Subcutaneous abdominal adipose tissue (tissue), 5 donors: ENCODE results near the gene ZNF772.
A peak's percentile ranks its signal among the peaks of the same experiment; 100 is the strongest.
"Not testable (repeated sequence)": the region's sequence is repeated elsewhere in the genome, so short reads cannot be mapped to it uniquely, and the experiment has no call there.

Experiments used
- H3K27ac ChIP-seq: one replicate; pipeline ENCODE4 v1.7.0; 2013; ENCODE audit warnings: low read depth, mild to moderate bottlenecking, inconsistent platforms, low read length, moderate library complexity
- H3K27me3 ChIP-seq, 5 donors: one replicate each; pipeline ENCODE4 v1.7.0; 2013; ENCODE audit warnings: low read length in 5 of 5, inconsistent platforms in 1 of 5; ENCODE audit not compliant: control insufficient read depth in 5 of 5, insufficient read depth in 4 of 5
- H3K36me3 ChIP-seq, 5 donors: one replicate each; pipeline ENCODE4 v1.7.0; 2013; ENCODE audit warnings: low read length in 5 of 5; ENCODE audit not compliant: control insufficient read depth in 5 of 5, insufficient read depth in 5 of 5
- H3K4me1 ChIP-seq, 5 donors: one replicate each; pipeline ENCODE4 v1.7.0; 2013; ENCODE audit warnings: low read length in 5 of 5, mild to moderate bottlenecking in 3 of 5, moderate library complexity in 1 of 5; ENCODE audit not compliant: control insufficient read depth in 5 of 5, insufficient read depth in 5 of 5
- H3K4me3 ChIP-seq, 5 donors: one replicate each; pipeline ENCODE4 v1.7.0; 2013; ENCODE audit warnings: low read length in 5 of 5, low read depth in 1 of 5
- H3K9ac ChIP-seq, 5 donors: one replicate each; pipeline ENCODE4 v1.7.0; 2013; ENCODE audit warnings: low read length in 5 of 5, mild to moderate bottlenecking in 4 of 5, moderate library complexity in 3 of 5
- H3K9me3 ChIP-seq, 5 donors: one replicate each; pipeline ENCODE4 v1.7.0; 2013; ENCODE audit warnings: low read length in 5 of 5; ENCODE audit not compliant: control insufficient read depth in 5 of 5
- donor health status: healthy.
- donor health status: healthy.
- donor health status: healthy.
- donor health status: healthy.
- donor health status: healthy.

The ZNF772 gene

GRCh38 chr19:57477191-57478008, at the start of gene ZNF772:
Gene ZNF772, minus strand, starts transcription at chr19:57477566. Its CDS starts 257 bp downstream, at chr19:57477309.
- peaks cover 43 to 47% (median 46%) of the 10 kb centered on the region in 5 donors for H3K9me3 ChIP-seq
- H3K36me3 ChIP-seq: peaks cover 28 to 36% (median 33%) of the 10 kb centered on the region in 5 donors
- H3K4me1 ChIP-seq: peaks cover 3 to 20% (median 15%) of the 10 kb centered on the region in 5 donors
- peak within 1 kb of the TSS; percentile 50 for H3K27ac ChIP-seq
- H3K27me3 ChIP-seq: no peaks in the 10 kb centered on the region
- H3K9ac ChIP-seq: peak within 1 kb of the TSS; percentile 21 to 83 (median 68)
- H3K4me3 ChIP-seq: peak within 1 kb of the TSS; percentile 82 to 95 (median 91)

DNA sequence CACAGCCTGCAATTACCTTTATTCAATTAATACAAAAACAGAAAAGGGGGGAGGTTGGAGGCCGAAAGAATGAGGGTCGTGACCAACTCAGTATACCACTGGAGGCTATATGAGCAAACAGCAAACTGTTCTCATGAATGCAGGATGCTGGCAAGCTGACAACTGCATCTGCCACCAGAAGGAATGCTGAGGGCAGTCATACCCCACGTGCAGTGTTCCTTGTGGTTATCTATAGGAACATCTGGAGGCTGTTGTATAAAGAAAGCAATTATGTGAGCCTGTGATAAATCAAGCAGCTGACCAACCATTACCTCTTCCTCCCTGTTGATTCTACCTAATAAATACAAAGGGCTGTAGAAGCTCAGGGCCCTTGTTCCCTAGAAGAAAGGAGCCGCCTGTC, 40.7 kb upstream of the ZNF772 start:
- H3K36me3 ChIP-seq: peaks cover 30 to 50% (median 38%) of the 10 kb centered on the region in 5 donors
- H3K4me1 ChIP-seq, H3K4me3 ChIP-seq, H3K27ac ChIP-seq, H3K9ac ChIP-seq, H3K27me3 ChIP-seq: not testable (repeated sequence)
- peaks cover 16 to 46% (median 36%) of the 10 kb centered on the region in 5 donors for H3K9me3 ChIP-seq

DNA sequence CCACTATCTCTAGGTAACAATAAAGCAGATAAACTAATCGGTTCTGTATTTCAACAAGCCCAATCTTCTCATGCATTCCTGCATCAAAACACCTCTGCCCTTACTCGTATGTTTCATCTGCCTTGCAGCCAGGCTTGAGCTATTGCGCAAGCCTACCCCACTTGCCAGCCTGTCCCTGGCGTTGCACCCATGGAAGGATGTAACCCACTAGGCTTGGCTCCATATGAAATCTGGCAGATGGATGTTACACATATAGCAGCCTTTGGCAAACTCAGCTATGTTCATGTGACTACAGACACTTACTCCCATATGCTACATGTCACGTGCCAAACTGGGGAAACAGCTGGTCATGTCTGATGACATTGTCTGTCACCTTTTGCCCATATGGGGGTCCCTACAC, 37.9 kb upstream of the ZNF772 start:
- peaks cover 23 to 64% (median 50%) of the 10 kb centered on the region in 5 donors for H3K9me3 ChIP-seq

DNA sequence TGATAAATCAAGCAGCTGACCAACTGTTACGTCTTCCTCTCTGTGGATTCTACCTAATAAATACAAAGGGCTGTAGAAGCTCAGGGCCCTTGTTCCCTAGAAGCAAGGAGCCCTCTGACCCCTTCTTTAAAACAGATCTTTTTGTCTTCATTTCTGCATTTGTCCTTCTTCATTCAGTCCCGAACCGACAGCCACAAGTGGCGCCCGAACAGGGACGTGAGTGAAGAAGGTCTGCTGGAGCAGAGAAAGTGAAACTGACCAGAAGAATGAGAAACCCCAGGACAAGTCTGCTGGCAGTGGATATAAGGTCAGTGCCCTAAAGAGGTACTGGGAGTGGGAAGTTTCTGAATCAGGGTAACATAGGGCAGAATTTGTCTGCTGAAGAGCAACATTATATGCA, 35.5 kb upstream of the ZNF772 start:
- no peak overlapping the region for H3K27ac ChIP-seq
- H3K27me3 ChIP-seq: no peaks in the 10 kb centered on the region
- H3K4me3 ChIP-seq: peak overlapping the region; percentile 18 to 55 (median 51)
- no peaks in the 10 kb centered on the region for H3K4me1 ChIP-seq
- H3K36me3 ChIP-seq: peaks cover 32 to 54% (median 40%) of the 10 kb centered on the region in 5 donors
- H3K9me3 ChIP-seq: peaks cover 26 to 75% (median 56%) of the 10 kb centered on the region in 5 donors
- no peak overlapping the region for H3K9ac ChIP-seq

More for the DNA sequence above, 37.9 kb upstream of the ZNF772 start:
- Histone ChIP-seq H3K27ac (no peak overlapping the region), H3K27me3 (no peaks in the 10 kb centered on the region), H3K4me3 (peak overlapping the region in 2 of 5 donors; percentile 8 to 47), H3K36me3 (peaks cover 30 to 55% (median 38%) of the 10 kb centered on the region in 5 donors), H3K4me1 (no peaks in the 10 kb centered on the region), H3K9ac (no peak overlapping the region)

DNA sequence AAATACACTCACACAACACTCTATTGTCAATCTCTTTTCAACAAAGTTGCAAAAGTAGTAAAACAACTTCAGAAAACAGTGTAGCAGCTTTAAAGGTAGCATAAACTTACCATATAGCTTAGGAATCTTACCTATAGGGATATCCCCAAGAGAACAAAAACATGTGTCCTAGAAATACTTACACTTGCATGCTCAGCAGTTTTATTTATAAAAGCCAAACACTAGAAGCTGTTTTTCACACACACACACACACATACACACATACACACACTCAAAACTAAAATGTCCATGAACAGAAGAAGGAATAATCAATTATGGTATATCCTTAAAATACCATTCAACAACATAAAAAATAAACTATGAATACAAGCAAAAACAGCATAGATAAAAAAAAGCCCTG, 34.1 kb upstream of the ZNF772 start:
- Histone ChIP-seq H3K9ac (no peak overlapping the region), H3K4me3 (no peak overlapping the region), H3K4me1 (peaks cover 0 to 8% (median 0%) of the 10 kb centered on the region in 5 donors), H3K27me3 (peaks cover 0 to 4% (median 0%) of the 10 kb centered on the region in 5 donors), H3K27ac (no peak overlapping the region), H3K36me3 (peaks cover 37 to 56% (median 42%) of the 10 kb centered on the region in 5 donors), H3K9me3 (peaks cover 25 to 73% (median 64%) of the 10 kb centered on the region in 5 donors)

GRCh38 chr19:57506163-57506562, 28.8 kb upstream of the ZNF772 start:
- Histone ChIP-seq H3K4me1 (peaks cover 0 to 10% (median 0%) of the 10 kb centered on the region in 5 donors), H3K36me3 (peaks cover 22 to 53% (median 40%) of the 10 kb centered on the region in 5 donors), H3K9ac (no peak overlapping the region), H3K27me3 (peaks cover 0 to 4% (median 0%) of the 10 kb centered on the region in 5 donors), H3K9me3 (peaks cover 16 to 38% (median 26%) of the 10 kb centered on the region in 5 donors), H3K4me3 (peak overlapping the region in 2 of 5 donors; percentile 35 to 42), H3K27ac (no peak overlapping the region)

DNA sequence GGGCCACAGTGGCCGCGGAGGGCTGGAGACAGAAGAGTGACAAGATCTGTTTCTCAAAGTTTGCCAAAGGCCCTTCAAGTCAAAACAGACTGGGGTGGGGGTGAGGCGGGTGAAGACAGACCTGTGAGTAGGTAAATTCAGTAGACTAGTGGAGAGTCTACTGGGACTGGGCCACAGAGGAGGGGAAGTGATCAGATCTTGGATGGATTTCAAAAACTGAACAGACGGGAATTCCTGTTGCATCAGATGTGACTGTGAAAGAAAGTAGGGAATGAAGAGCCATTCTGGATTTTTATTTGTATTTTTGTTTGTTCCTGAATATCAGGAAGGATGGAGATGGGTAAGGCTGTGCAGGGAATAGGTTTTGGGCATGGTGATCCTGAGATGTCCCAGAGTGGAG, 23.0 kb upstream of the ZNF772 start:
- Histone ChIP-seq H3K4me3 (peak overlapping the region; percentile 48 to 59 (median 53)), H3K36me3 (peaks cover 0 to 22% (median 16%) of the 10 kb centered on the region in 5 donors), H3K9me3 (peaks cover 0 to 13% (median 11%) of the 10 kb centered on the region in 5 donors), H3K9ac (peak overlapping the region in 1 of 5 donors; percentile 7)
- H3K27ac ChIP-seq, H3K4me1 ChIP-seq, H3K27me3 ChIP-seq: not testable (repeated sequence)

GRCh38 chr19:57499680-57500395, 22.5 kb upstream of the ZNF772 start, which contains the start of gene ZNF773:
Gene ZNF773, plus strand, starts transcription at chr19:57499938. Its CDS starts 143 bp downstream, at chr19:57500081.
- peaks cover 0 to 17% (median 11%) of the 10 kb centered on the region in 5 donors for H3K9me3 ChIP-seq

GRCh38 chr19:57499332-57499679, 21.9 kb upstream of the ZNF772 start:
- peak overlapping the region in 3 of 5 donors; percentile 72 to 82 (median 81) for H3K4me3 ChIP-seq
- peaks cover 3 to 12% (median 11%) of the 10 kb centered on the region in 5 donors for H3K36me3 ChIP-seq
- not testable (repeated sequence) for H3K9ac ChIP-seq, H3K27me3 ChIP-seq, H3K4me1 ChIP-seq, H3K27ac ChIP-seq
- H3K9me3 ChIP-seq: peaks cover 0 to 17% (median 11%) of the 10 kb centered on the region in 5 donors

More at GRCh38 chr19:57499680-57500395, 22.5 kb upstream of the ZNF772 start, which contains the start of gene ZNF773:
- not testable (repeated sequence) for H3K4me1 ChIP-seq, H3K27me3 ChIP-seq, H3K27ac ChIP-seq
- Histone ChIP-seq H3K4me3 (peak within 1 kb of the TSS; percentile 59 to 82 (median 78)), H3K36me3 (peaks cover under 1 to 16% (median 12%) of the 10 kb centered on the region in 5 donors), H3K9ac (peak within 1 kb of the TSS in 4 of 5 donors; percentile 76 to 91 (median 90))
